SK-N-SH treated with all-trans-retinoic acid at 6 μM for 48 hours (cell line): ENCODE results near the gene DAW1.

Experiments used
- CSDC2 ChIP-seq: fragments of 250-450 bp; sonication (Bioruptor Pico); IDR thresholded peaks from 2 replicates; pipeline ENCODE4 v1.5.0; 2020; ENCODE audit warnings: mild to moderate bottlenecking, moderate library complexity
- ESRRG ChIP-seq: fragments of 250-450 bp; sonication (Bioruptor Pico); IDR thresholded peaks from 2 replicates; pipeline ENCODE4 v1.6.1; 2021; ENCODE audit warnings: mild to moderate bottlenecking
- PATZ1 ChIP-seq: fragments of 250-450 bp; sonication (Bioruptor Pico); IDR thresholded peaks from 2 replicates; pipeline ENCODE4 v1.8.0; 2020; ENCODE audit warnings: mild to moderate bottlenecking, moderate library complexity, borderline replicate concordance
- RARB ChIP-seq: fragments of 250-450 bp; sonication (Bioruptor Pico); IDR thresholded peaks from 2 replicates; pipeline ENCODE4 v1.8.0; 2021; ENCODE audit warnings: mild to moderate bottlenecking, moderate library complexity
- SNAI2 ChIP-seq: fragments of 250-450 bp; sonication (Bioruptor Pico); IDR thresholded peaks from 2 replicates; pipeline ENCODE4 v1.5.0; 2020; ENCODE audit warnings: mild to moderate bottlenecking, moderate library complexity
- TOX ChIP-seq: fragments of 250-450 bp; sonication (Bioruptor Pico); IDR thresholded peaks from 2 replicates; pipeline ENCODE4 v1.8.0; 2021; ENCODE audit warnings: mild to moderate bottlenecking, moderate library complexity, borderline replicate concordance
- ZFP30 ChIP-seq: fragments of 450-650 bp; formaldehyde crosslinking; IDR thresholded peaks from 2 replicates; pipeline ENCODE4 v1.5.0; 2022; ENCODE audit warnings: mild to moderate bottlenecking, moderate library complexity

- TF ChIP-seq CSDC2 (CRISPR knock-in tag) (no peak), SNAI2 (CRISPR knock-in tag) (no peak), ESRRG (CRISPR knock-in tag) (no peak), PATZ1 (CRISPR knock-in tag) (no peak), TOX (CRISPR knock-in tag) (no peak), ZFP30 (CRISPR knock-in tag) (no peak), RARB (CRISPR knock-in tag) (no peak)
These were observed 42.9 kb downstream of the DAW1 start for GRCh38 chr2:227914362-227914761.
